ENCODE results near the gene GATA3.

GATA3 gene

DNA sequence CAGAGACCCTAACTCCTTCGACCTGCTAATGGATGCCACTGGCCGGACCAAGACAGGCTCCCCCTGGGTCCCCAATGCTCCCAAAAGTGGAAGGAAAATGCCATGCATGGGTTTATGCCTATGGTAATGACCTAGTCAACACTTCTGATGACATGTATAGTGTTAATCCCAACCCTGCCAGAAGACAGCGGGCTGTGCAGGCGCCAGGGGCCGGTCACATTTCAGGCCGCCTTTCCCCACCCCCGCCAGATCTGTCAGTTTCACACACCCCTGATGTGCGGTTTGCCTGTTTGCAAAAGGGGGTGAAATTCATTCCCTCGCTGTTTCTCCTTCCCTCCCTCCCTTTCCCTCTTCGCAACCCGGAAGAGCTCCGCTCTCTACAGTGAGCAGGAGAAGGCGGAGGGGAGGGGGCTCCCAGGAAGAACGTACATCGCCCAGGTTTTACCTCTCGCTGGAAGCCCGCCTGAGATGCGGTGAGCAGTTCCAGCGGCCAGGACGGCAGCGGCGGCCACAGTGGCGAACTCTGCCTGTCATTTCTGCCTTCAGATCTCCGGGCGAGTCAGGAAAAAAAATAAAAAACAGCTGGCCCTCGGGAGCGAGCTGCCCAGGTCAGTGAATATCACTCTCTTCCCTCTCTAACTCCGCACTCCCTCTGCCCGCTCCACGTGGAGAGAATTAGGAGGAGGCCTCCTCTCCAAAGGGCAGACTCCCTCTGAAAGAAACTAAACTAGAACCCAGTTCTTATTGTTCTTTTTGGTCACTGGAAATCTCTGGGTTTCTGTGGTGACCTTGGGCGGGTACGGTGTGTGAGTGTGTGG is 9.4 kb upstream of the GATA3 start:
- TF ChIP-seq, protein P1, sequence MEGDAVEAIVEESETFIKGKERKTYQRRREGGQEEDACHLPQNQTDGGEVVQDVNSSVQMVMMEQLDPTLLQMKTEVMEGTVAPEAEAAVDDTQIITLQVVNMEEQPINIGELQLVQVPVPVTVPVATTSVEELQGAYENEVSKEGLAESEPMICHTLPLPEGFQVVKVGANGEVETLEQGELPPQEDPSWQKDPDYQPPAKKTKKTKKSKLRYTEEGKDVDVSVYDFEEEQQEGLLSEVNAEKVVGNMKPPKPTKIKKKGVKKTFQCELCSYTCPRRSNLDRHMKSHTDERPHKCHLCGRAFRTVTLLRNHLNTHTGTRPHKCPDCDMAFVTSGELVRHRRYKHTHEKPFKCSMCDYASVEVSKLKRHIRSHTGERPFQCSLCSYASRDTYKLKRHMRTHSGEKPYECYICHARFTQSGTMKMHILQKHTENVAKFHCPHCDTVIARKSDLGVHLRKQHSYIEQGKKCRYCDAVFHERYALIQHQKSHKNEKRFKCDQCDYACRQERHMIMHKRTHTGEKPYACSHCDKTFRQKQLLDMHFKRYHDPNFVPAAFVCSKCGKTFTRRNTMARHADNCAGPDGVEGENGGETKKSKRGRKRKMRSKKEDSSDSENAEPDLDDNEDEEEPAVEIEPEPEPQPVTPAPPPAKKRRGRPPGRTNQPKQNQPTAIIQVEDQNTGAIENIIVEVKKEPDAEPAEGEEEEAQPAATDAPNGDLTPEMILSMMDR (IDR thresholded peaks at IDR 0.05; ENCODE audit: insufficient read depth, low read length, poor library complexity, severe bottlenecking), result no peak
- peak; percentile 40 for DNase-seq (ENCODE audit: extremely low read depth, insufficient read length)
- peaks cover 4% of the 10 kb centered on the region for H3K27me3 ChIP-seq (replicated peaks; ENCODE audit: control insufficient read depth, insufficient read depth, low read length)
- no peaks in the 10 kb centered on the region for H3K36me3 ChIP-seq (ENCODE audit: control insufficient read depth, insufficient read depth, low read length)
- peak overlapping the region; percentile 60 for H3K4me3 ChIP-seq (replicated peaks; ENCODE audit: low read depth, low read length)

DNA sequence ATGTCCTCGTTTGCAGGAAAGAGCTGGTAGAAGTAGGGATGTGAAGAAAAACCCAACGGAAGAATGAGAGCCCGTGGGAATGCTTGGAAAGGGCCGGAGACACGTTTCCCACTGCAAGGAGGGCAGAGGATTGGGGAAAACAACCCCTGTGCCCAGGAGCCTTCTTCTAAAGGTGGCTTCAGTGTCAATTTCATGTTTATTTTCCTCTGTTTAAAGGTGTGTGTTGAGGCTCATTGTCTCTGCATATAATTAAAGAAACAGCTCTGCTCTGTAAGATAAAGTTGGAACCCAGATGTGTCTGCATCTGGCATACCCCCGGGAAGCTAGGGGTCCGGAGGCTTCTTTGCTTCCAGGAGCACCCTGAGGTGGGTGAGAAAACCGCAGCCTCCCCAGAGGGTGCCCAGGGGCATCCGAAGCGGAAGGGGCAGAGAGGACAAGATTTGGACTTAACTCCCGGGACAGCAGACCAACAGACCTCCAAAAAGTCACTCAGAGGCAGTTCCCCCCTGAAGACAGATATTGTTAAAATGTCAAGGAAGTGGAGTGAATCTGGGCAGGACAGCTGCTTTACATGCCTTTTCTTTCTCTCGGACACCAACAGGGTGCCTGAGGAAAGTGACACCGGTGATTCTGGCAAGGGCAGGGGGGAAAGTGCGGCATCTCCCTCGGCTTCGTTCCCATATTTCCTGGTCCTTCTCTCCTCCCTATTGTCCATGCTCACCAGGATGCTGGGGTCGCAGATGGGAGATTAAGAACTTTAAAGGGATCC is 8.6 kb upstream of the GATA3 start:
- no peak for DNase-seq (ENCODE audit: extremely low read depth, insufficient read length)
- Histone ChIP-seq H3K36me3 (ENCODE audit: control insufficient read depth, insufficient read depth, low read length) (no peaks in the 10 kb centered on the region), H3K4me3 (replicated peaks; ENCODE audit: low read depth, low read length) (peak overlapping the region; percentile 60), H3K27me3 (replicated peaks; ENCODE audit: control insufficient read depth, insufficient read depth, low read length) (peaks cover 4% of the 10 kb centered on the region)
- TF ChIP-seq, protein P1 (IDR thresholded peaks at IDR 0.05; ENCODE audit: insufficient read depth, low read length, poor library complexity, severe bottlenecking), result no peak

DNA sequence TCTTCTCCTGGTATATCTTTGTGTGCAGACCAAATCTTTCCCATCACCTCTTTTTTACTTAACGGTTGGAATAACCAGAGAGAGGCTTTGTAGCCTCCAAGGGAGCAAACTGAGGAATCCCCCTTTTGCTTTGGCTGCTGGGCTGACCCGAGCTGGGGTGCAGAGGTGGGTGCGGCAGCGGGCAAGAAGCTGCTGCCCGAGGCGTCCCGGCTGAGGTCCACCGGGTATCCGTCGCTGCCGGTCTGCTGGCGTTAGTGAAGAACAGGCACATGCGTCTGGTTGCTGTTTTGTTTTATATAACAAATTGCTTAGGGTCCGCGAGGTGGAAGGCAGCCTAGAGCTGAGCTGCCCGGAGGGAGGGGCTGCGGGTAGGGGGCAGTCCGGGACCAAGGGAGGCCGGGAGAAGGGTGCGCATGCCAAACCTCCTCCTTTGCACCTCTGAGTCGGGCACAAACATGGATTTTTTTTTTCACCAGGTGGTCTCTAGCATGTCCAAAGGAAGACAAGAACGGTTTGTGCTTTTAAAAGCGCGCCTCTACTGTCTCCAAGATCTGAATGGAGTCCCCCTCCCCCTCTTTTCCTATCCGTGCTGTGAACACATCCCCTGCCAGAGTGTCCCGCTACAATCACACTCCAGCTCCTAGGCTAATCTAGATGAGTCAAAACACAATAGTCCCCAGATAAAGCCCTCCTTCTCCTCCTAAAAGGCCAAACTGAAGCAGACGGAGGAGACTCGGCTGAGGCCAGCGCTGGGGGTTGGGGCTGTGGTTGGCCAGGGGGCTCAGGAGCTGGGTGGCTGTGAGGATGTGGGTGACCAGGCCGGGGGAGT is 6.8 kb upstream of the GATA3 start:
- Histone ChIP-seq H3K4me3 (replicated peaks; ENCODE audit: low read depth, low read length) (peak overlapping the region; percentile 44), H3K27me3 (replicated peaks; ENCODE audit: control insufficient read depth, insufficient read depth, low read length) (peaks cover 4% of the 10 kb centered on the region), H3K36me3 (ENCODE audit: control insufficient read depth, insufficient read depth, low read length) (no peaks in the 10 kb centered on the region)
- peak; percentile 52 for DNase-seq (ENCODE audit: extremely low read depth, insufficient read length)
- TF ChIP-seq, protein P1 (IDR thresholded peaks at IDR 0.05; ENCODE audit: insufficient read depth, low read length, poor library complexity, severe bottlenecking), result no peak

DNA sequence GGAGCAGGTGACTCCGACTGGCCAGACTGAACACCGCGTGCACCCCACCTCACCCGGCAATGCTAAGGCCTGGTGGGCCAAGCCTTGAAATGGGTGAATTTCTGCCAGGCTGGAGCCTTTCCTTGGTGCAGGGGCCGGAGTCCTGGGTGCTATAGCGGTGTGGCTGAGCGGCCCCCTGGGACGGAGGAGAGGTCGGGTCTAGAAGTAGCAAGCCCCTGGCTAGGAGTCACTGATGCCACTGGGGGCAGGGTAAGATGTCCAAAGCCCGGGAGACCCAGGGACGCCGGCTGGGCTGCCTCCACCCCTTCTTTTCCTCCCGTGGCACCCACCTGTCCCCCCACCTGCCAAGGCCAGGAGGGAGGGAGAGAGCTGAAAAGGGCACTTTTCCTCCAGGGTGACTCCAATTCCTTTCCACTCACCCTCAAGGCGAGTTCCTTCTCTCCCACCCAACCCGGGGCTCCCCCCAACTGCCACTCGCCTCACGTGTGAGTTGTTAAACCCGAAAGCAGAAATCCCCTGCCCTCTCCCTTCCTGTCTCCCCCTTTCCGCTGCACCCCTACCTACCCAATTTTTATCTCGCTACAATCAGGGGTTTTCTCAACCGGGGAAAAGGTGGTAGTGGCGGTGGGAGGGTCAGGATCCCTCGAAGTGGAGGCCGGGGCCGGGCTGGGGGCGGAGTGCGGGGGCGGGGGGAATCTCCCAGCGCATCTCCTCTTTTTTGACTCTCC is 6.0 kb upstream of the GATA3 start:
- peak; percentile 67 for DNase-seq (ENCODE audit: extremely low read depth, insufficient read length)
- Histone ChIP-seq H3K4me3 (replicated peaks; ENCODE audit: low read depth, low read length) (peak overlapping the region; percentile 44), H3K27me3 (replicated peaks; ENCODE audit: control insufficient read depth, insufficient read depth, low read length) (peaks cover 4% of the 10 kb centered on the region), H3K36me3 (ENCODE audit: control insufficient read depth, insufficient read depth, low read length) (no peaks in the 10 kb centered on the region)
- TF ChIP-seq, protein P1 (IDR thresholded peaks at IDR 0.05; ENCODE audit: insufficient read depth, low read length, poor library complexity, severe bottlenecking), result no peak

All from GM06990 (cell line).